Measurements from ENCODE around the gene HPCAL1.

DNA sequence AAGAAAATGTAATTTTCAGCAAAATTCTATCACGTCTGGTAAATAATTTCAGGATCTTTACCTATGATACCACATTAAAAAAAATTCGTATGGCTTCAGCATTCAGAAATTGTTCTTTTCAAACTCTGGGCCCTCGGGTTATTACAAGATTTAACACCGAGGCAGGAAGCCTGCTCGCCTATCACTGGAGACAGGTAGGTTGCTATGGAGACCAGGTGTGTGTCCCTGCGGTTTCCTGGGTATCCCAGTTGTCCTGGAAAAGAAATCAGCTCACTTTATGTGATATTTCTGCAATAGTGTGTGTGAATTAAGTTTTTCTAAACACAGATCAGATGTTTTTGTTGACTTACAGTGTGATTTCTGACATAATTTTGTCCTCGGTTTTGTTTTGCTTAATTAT is 14.2 kb downstream of the HPCAL1 start:
- TF ChIP-seq, protein P1, sequence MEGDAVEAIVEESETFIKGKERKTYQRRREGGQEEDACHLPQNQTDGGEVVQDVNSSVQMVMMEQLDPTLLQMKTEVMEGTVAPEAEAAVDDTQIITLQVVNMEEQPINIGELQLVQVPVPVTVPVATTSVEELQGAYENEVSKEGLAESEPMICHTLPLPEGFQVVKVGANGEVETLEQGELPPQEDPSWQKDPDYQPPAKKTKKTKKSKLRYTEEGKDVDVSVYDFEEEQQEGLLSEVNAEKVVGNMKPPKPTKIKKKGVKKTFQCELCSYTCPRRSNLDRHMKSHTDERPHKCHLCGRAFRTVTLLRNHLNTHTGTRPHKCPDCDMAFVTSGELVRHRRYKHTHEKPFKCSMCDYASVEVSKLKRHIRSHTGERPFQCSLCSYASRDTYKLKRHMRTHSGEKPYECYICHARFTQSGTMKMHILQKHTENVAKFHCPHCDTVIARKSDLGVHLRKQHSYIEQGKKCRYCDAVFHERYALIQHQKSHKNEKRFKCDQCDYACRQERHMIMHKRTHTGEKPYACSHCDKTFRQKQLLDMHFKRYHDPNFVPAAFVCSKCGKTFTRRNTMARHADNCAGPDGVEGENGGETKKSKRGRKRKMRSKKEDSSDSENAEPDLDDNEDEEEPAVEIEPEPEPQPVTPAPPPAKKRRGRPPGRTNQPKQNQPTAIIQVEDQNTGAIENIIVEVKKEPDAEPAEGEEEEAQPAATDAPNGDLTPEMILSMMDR (IDR thresholded peaks at IDR 0.05; ENCODE audit: insufficient read depth, low read depth, low read length) = no peak
- TF ChIP-seq EZH2 (IDR thresholded peaks at IDR 0.05; ENCODE audit: insufficient read depth, low read length) = no peak
